ENCODE data around the gene CHCHD3.
A peak's percentile ranks its signal among the peaks of the same experiment; 100 is the strongest.

CHCHD3 gene

DNA sequence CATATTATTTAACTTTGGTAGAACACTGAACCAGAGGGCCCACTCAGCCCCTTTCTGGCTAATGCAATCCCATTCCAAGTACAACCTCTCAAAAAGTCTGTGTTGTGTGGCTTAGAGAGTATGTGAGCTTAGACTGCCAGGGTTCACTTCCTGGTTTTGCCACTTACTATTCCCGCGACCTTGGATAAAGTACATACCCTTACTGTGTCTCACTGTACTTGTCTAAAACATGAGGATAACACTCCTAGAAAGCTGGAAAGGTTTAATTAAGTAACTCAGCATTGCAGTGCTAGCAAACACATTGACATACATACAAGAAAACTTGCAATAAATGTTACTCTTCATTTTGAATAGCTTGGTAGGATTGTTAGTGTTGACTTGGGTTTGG lies 215.8 kb downstream of the CHCHD3 start:
- no peak overlapping the region for H3K9ac ChIP-seq
- H4K20me1 ChIP-seq = peaks cover 0 to 15% (median 9%) of the 10 kb centered on the region in 11 experiments; a peak in 6 of 22 replicates
- peaks cover 0 to 32% (median 11%) of the 10 kb centered on the region in 10 experiments; a peak in 11 of 20 replicates for H3K4me1 ChIP-seq
- H3K36me3 ChIP-seq = peaks cover 26 to 63% (median 43%) of the 10 kb centered on the region in 11 experiments
- no peak overlapping the region; a peak in 2 of 22 replicates for H3K4me2 ChIP-seq
- no peak overlapping the region for H3K4me3 ChIP-seq
- peaks cover 24 to 45% (median 39%) of the 10 kb centered on the region in 11 experiments for H3K9me3 ChIP-seq (replicated peaks in 1 of 11)
- no peak overlapping the region for H3K27ac ChIP-seq
- H3K27me3 ChIP-seq = no peaks in the 10 kb centered on the region
- TF ChIP-seq Cebpa-rat (IDR thresholded peaks at IDR 0.05) = no peak

DNA sequence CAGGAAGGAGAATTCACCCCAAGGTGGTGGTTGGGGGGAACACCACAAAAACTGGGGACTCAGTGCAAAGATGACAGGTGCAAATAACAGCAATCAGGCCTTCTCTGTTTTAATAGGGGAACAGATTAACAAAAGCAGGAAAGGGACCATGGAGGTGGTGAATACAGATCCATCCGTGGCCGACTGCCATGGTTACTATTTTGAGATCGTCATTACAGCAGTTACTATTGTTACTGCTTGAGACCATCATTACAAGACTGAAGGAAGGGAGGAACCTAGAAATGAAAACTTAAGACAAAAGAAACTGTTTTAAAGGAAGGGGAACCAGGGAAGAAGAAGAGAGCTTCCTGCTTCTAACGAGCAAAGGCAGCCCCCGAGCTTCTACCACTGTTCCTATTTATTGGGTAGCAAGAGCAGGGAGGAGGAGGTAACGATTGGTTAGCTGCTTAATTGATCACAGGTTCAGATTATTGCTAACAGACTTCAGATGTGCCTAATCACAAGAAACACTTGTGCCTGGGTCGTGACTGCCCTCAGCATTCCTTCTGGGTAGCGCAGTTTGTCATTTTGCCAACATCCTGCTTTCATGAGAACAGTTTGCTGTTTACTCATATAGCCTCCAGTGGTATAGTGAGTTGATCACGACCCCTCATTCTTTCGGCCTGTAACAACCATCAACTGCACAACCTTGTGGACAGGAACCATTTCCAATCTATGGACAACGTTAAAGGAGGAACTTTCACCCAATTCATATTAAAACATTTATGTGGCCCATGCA lies 216.3 kb downstream of the CHCHD3 start:
- Histone ChIP-seq H3K4me3 (no peak overlapping the region), H3K36me3 (peaks cover 29 to 64% (median 48%) of the 10 kb centered on the region in 11 experiments), H3K9ac (no peak overlapping the region), H3K4me1 (peaks cover 0 to 32% (median 11%) of the 10 kb centered on the region in 10 experiments; a peak in 11 of 20 replicates), H3K27ac (no peak overlapping the region), H3K9me3 (replicated peaks in 1 of 11) (peaks cover 24 to 45% (median 39%) of the 10 kb centered on the region in 11 experiments), H4K20me1 (peaks cover 0 to 15% (median 9%) of the 10 kb centered on the region in 11 experiments; a peak in 6 of 22 replicates), H3K27me3 (no peaks in the 10 kb centered on the region), H3K4me2 (peak overlapping the region in 2 of 11 experiments; percentile 15 to 20; a peak in 2 of 22 replicates)
- no peak for TF ChIP-seq Cebpa-rat (IDR thresholded peaks at IDR 0.05)

DNA sequence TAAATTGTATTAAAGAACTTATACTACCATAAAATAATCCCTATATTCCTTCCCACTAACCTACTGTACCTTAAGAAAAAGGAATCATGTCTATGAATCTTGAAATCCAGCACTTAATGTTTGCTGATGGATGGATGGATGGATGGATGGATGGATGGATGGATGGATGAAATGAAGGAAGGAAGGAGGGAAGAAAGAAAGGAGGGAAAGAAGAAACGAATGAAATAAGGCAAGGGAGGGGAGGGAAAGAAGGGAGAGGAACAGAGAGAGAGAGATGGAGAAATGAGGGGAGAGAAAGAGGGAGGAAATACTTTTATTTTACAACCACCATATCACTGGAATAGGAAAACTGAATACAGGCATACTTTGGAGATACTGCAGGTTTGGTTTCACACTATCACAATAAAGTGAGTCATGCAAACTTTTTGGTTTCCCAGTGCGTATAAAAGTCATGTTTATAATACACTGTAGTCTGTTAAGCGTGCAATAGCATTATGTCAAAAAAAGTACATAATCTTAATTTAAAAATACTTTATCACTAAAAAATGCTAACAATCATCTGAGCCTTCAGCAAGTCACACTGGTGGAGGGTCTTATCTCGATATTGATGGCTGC lies 219.8 kb downstream of the CHCHD3 start:
- no peak for TF ChIP-seq Cebpa-rat (IDR thresholded peaks at IDR 0.05)
- Histone ChIP-seq H3K27me3 (no peaks in the 10 kb centered on the region), H3K4me3 (no peak overlapping the region), H3K9ac (no peak overlapping the region), H4K20me1 (0 out of 22 replicates have a peak, but pooled peaks cover 0 to 6% (median 0%) of the 10 kb centered on the region in 11 experiments), H3K9me3 (replicated peaks in 1 of 11) (peaks cover 24 to 45% (median 39%) of the 10 kb centered on the region in 11 experiments), H3K4me2 (no peak overlapping the region), H3K4me1 (peaks cover 0 to 14% (median 2%) of the 10 kb centered on the region in 10 experiments; a peak in 5 of 20 replicates), H3K36me3 (peaks cover 32 to 82% (median 55%) of the 10 kb centered on the region in 11 experiments), H3K27ac (no peak overlapping the region)

DNA sequence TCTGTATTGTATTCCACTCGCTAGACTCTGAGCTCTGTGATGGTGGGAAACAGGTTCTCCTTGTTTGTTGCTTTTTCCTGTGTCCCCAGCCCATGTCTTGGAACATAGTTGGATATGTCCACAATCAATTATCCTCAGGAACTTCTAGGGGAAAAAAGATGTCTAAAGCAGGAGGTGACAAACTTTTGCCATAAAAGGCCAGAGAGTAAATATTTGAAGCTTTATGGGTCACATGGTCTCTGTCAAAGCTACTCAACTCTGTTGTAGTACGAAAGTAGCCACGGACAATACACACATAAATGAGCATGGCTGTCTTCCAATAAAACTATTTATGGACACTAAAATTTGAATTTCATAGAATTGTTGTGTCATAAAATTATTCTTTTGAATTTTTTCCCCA lies 220.5 kb downstream of the CHCHD3 start:
- Histone ChIP-seq H3K9ac (no peak overlapping the region), H3K27ac (no peak overlapping the region), H3K9me3 (replicated peaks in 1 of 11) (peaks cover 24 to 40% (median 37%) of the 10 kb centered on the region in 11 experiments), H3K4me3 (no peak overlapping the region), H3K27me3 (no peaks in the 10 kb centered on the region), H3K4me1 (peaks cover 0 to 14% (median 2%) of the 10 kb centered on the region in 10 experiments; a peak in 5 of 20 replicates), H4K20me1 (0 out of 22 replicates have a peak, but pooled peaks cover 0 to 6% (median 0%) of the 10 kb centered on the region in 11 experiments), H3K36me3 (peaks cover 29 to 83% (median 49%) of the 10 kb centered on the region in 11 experiments), H3K4me2 (no peak overlapping the region)
- no peak for TF ChIP-seq Cebpa-rat (IDR thresholded peaks at IDR 0.05)

DNA sequence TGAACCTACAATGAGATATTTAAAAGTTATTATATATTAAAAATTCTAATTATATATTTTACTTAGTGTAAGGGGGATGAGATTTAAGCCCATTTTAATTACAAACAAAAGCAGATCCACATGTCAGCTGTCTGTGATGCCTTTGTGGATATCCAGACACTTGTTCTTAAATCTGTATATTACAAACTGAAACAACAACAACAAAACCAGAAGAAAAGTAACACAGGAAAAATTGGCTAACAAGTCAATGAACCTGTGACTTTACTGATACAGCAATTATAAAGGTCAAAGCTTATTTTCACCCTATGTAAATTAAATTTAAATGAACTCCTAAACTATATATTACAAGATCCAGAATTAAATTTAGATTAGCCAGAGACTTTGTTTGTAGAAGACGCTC lies 222.7 kb downstream of the CHCHD3 start:
- H4K20me1 ChIP-seq = 0 out of 22 replicates have a peak, but pooled peaks cover 0 to 6% (median 0%) of the 10 kb centered on the region in 11 experiments
- H3K4me1 ChIP-seq = peaks cover 0 to 3% (median 0%) of the 10 kb centered on the region in 10 experiments; a peak in 2 of 20 replicates
- no peak for TF ChIP-seq Cebpa-rat (IDR thresholded peaks at IDR 0.05)
- no peak overlapping the region for H3K4me3 ChIP-seq
- H3K27ac ChIP-seq = no peak overlapping the region
- H3K9ac ChIP-seq = no peak overlapping the region
- peaks cover 17 to 75% (median 29%) of the 10 kb centered on the region in 11 experiments for H3K36me3 ChIP-seq
- H3K4me2 ChIP-seq = no peak overlapping the region
- no peaks in the 10 kb centered on the region for H3K27me3 ChIP-seq
- peaks cover 12 to 19% (median 18%) of the 10 kb centered on the region in 11 experiments for H3K9me3 ChIP-seq (replicated peaks in 1 of 11)

DNA sequence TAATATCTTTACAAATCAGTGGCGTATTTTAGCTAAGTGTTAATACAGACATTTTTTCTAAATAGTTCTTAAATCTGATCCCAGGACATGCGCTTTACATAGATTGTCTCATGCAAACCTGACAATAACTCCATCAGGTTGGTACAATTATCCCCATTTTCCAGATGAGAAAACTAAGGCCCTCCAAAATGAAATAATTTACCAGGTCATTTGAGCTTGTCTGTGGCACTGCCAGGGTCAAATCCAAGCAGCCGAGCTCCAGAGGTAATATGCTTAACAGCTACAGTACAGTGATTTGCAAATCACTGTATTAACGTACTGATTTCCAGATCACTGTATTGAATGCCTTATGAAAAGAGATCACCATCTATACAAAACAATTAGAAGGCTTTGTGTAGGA lies 223.1 kb downstream of the CHCHD3 start:
- Histone ChIP-seq H3K9me3 (replicated peaks in 1 of 11) (peaks cover 8 to 14% (median 13%) of the 10 kb centered on the region in 11 experiments), H3K36me3 (peaks cover 12 to 75% (median 26%) of the 10 kb centered on the region in 11 experiments), H3K4me2 (no peak overlapping the region), H3K4me3 (no peak overlapping the region), H4K20me1 (0 out of 22 replicates have a peak, but pooled peaks cover 0 to 6% (median 0%) of the 10 kb centered on the region in 11 experiments), H3K27me3 (no peaks in the 10 kb centered on the region), H3K4me1 (no peaks in the 10 kb centered on the region), H3K27ac (no peak overlapping the region), H3K9ac (no peak overlapping the region)
- TF ChIP-seq Cebpa-rat (IDR thresholded peaks at IDR 0.05) = no peak

DNA sequence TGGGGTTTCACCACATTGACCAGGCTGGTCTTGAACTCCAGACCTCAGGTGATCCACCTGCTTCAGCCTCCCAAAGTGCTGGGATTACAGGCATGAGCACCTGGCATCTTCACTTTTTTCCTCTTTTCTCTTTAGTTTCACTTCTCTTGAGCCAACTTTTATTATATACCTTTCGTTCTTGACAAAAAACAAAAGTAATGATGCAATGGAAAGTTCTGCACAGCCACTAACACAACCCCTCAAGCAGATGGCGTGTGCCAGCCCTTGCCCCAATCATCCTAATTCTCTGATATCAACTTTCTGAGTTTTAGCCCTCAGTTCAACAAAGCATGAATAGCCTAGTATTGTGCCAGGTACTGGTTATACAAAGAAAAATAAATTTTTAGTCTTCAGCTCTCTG lies 223.6 kb downstream of the CHCHD3 start:
- peaks cover 11 to 75% (median 25%) of the 10 kb centered on the region in 11 experiments for H3K36me3 ChIP-seq
- H3K9ac ChIP-seq = no peak overlapping the region
- H3K4me1 ChIP-seq = no peaks in the 10 kb centered on the region
- H3K4me2 ChIP-seq = no peak overlapping the region
- no peak overlapping the region for H3K4me3 ChIP-seq
- H3K27me3 ChIP-seq = no peaks in the 10 kb centered on the region
- H3K9me3 ChIP-seq (replicated peaks in 1 of 11) = peaks cover 3 to 9% (median 8%) of the 10 kb centered on the region in 11 experiments
- TF ChIP-seq Cebpa-rat (IDR thresholded peaks at IDR 0.05) = no peak
- H3K27ac ChIP-seq = no peak overlapping the region
- H4K20me1 ChIP-seq = 0 out of 22 replicates have a peak, but pooled peaks cover 0 to 6% (median 0%) of the 10 kb centered on the region in 11 experiments

DNA sequence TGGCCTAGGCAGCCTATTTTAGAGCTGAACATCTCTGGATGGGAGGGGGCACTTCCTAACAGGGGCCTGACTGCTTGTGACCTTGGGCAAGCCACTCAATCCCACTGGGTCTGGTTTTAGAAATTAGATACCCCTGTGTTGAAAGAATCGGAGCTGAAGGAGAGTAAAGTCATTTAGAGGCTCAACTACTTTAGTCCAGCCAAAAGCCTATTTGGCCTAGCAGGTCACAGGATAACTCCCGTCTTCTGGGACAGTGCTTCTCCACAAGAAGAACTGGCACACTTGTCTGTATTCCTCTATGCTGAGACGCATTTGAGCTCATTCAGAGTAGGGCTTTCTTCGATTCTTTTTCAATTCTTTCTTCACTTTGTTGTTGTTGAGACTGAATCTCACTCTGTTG lies 224.2 kb downstream of the CHCHD3 start:
- Histone ChIP-seq H3K9ac (no peak overlapping the region), H3K4me1 (no peaks in the 10 kb centered on the region), H3K4me2 (no peak overlapping the region), H3K36me3 (peaks cover 11 to 75% (median 22%) of the 10 kb centered on the region in 11 experiments), H4K20me1 (0 out of 22 replicates have a peak, but pooled peaks cover 0 to 6% (median 0%) of the 10 kb centered on the region in 11 experiments), H3K4me3 (no peak overlapping the region), H3K27ac (no peak overlapping the region), H3K27me3 (no peaks in the 10 kb centered on the region), H3K9me3 (replicated peaks in 1 of 11) (peaks cover 0 to 4% (median 3%) of the 10 kb centered on the region in 11 experiments; a peak in 17 of 22 replicates)
- no peak for TF ChIP-seq Cebpa-rat (IDR thresholded peaks at IDR 0.05)

DNA sequence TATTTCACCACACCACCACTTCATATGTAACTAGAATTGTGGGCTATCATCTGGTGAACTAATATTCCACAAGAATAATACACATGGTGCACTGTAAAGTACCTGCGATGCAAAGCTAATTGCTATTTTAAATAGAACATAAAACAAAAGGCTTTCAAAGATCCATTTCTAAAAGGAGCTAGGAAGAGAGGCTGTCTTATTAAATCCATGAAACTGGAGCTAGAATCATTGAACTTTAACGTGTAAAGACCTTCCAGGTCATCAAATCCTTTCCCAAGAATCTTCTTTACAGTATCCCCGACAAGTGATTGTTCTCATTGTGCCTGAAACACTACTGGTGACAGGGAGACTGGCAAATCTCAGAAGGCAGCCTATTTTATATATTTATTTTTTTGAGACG lies 224.9 kb downstream of the CHCHD3 start:
- no peaks in the 10 kb centered on the region for H3K4me1 ChIP-seq
- H3K9ac ChIP-seq = no peak overlapping the region
- H3K4me2 ChIP-seq = no peak overlapping the region
- H3K9me3 ChIP-seq (replicated peaks in 1 of 11) = no peaks in the 10 kb centered on the region
- peaks cover 14 to 77% (median 28%) of the 10 kb centered on the region in 11 experiments for H3K36me3 ChIP-seq
- H3K27me3 ChIP-seq = no peaks in the 10 kb centered on the region
- 0 out of 22 replicates have a peak, but pooled peaks cover 0 to 6% (median 0%) of the 10 kb centered on the region in 11 experiments for H4K20me1 ChIP-seq
- H3K4me3 ChIP-seq = no peak overlapping the region
- TF ChIP-seq Cebpa-rat (IDR thresholded peaks at IDR 0.05) = no peak
- no peak overlapping the region for H3K27ac ChIP-seq
